ENCODE measurements around the gene RBBP4.

RBBP4 gene

DNA sequence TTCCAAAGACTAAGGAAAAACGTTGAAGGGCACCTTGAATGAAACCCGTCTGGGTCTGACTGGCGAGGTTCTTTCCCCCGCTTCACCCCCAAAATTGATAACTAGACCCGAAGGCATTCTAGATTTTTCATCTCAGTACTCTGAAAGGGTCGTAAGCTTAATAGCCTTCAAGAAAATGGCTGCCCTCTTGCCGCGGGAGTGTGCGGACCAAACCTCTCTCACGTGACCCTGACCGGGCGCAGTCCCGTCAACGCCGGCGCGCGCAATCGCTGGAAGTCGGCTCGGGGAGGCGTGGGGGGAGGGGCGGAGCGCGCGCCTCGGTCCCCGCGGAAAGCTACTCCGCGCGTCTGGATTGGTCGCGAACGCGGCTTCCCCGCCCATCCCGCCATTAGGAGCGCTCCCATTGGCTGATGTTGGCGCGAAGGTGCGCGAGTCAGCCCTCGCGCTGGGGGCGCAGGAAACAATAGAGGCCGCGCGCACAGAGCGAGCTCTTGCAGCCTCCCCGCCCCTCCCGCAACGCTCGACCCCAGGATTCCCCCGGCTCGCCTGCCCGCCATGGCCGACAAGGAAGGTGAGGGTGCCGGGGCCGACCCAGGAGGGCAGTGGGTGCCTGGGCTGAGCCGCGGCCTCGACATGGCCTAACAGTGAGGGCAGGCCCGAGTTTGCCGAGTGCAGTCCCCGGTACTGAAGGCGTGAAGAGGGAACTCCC, at the start of gene RBBP4:
Gene RBBP4 (plus strand): TSS at position 457 of the 709 bp plus-strand sequence. CDS start 99 bp downstream, at position 556.
- Histone ChIP-seq H3K36me3 (ENCODE audit: control insufficient read depth in 2 of 2, insufficient read depth in 1 of 2, low read length in 2 of 2) (peaks cover 21 to 49% of the 10 kb centered on the region in 2 experiments; a peak in 2 of 3 replicates), H3K4me3 (ENCODE audit: low read depth, low read length) (peak within 1 kb of the TSS; percentile 94), H3K27ac (ENCODE audit: extremely low read depth, low read depth, low read length) (peak within 1 kb of the TSS; percentile 86), H3K9me3 (ENCODE audit: control insufficient read depth, insufficient read depth, low read depth, low read length) (no peaks in the 10 kb centered on the region), H3K4me1 (ENCODE audit: control insufficient read depth, insufficient read depth, low read length) (no peaks in the 10 kb centered on the region)
- ChIA-PET POLR2A (interaction anchor here (0.6 to 2.1 kb wide), 25 partner anchors 9 to 1544 kb away, joined by 3 to 9 read pairs (median 4); partner anchors contain the start of genes BSDC1, MARCKSL1, RNF19B and SYNC), CTCF (interaction anchor here (0.6 to 1.2 kb wide), 4 partner anchors 20 to 580 kb away, joined by 3 read pairs; no protein-coding TSS in a partner anchor)
- TF ChIP-seq KLF8 (tag by site-specific recombination; IDR thresholded peaks at IDR 0.05) (peak; percentile 67), ZNF792 (tag by site-specific recombination; IDR thresholded peaks at IDR 0.05) (0 out of 2 replicates have a peak, but pooled peaks have one; percentile 12), ZFHX2 (tag by site-specific recombination; conservative IDR thresholded peaks at IDR 0.05) (peak; percentile 80), ZNF785 (tag by site-specific recombination; IDR thresholded peaks at IDR 0.05) (0 out of 2 replicates have a peak, but pooled peaks have one; percentile 37), ZBTB1 (tag by site-specific recombination; IDR thresholded peaks at IDR 0.05) (peak; percentile 99), HOXD13 (CRISPR knock-in tag; IDR thresholded peaks at IDR 0.05; ENCODE audit: borderline replicate concordance) (peak; percentile 76; the same call in 1 of the 2 replicates), ZBTB21 (tag by site-specific recombination; IDR thresholded peaks at IDR 0.05) (peak; percentile 20; the same call in 1 of the 2 replicates), ZBTB11 (tag by site-specific recombination; conservative IDR thresholded peaks at IDR 0.05; ENCODE audit: low read depth) (peak; percentile 67), CTCF (tag by site-specific recombination; IDR thresholded peaks at IDR 0.05) (peak; percentile 24; the same call in 1 of the 2 replicates), HIC1 (tag by site-specific recombination; IDR thresholded peaks at IDR 0.05) (no peak), ZNF521 (tag by site-specific recombination; IDR thresholded peaks at IDR 0.05) (no peak), ZNF654 (tag by site-specific recombination; IDR thresholded peaks at IDR 0.05; ENCODE audit: low read depth) (no peak), ZNF600 (tag by site-specific recombination; IDR thresholded peaks at IDR 0.05) (peak; percentile 44; the same call in 1 of the 2 replicates), KLF1 (tag by site-specific recombination; IDR thresholded peaks at IDR 0.05) (peak; percentile 61), HOXC10 (CRISPR knock-in tag; IDR thresholded peaks at IDR 0.05) (peak; percentile 98), ZNF76 (tag by site-specific recombination; IDR thresholded peaks at IDR 0.05; ENCODE audit: borderline replicate concordance, low read depth) (peak; percentile 85), SP3 (tag by site-specific recombination; IDR thresholded peaks at IDR 0.05) (peak; percentile 81), ZBTB8A (tag by site-specific recombination; IDR thresholded peaks at IDR 0.05) (peak; percentile 61), ZNF341 (tag by site-specific recombination; IDR thresholded peaks at IDR 0.05; ENCODE audit: low read depth) (peak; percentile 85), ZBTB7A (tag by site-specific recombination; IDR thresholded peaks at IDR 0.05; ENCODE audit: low read depth) (peak; percentile 42)
- TF ChIP-seq, protein P1, sequence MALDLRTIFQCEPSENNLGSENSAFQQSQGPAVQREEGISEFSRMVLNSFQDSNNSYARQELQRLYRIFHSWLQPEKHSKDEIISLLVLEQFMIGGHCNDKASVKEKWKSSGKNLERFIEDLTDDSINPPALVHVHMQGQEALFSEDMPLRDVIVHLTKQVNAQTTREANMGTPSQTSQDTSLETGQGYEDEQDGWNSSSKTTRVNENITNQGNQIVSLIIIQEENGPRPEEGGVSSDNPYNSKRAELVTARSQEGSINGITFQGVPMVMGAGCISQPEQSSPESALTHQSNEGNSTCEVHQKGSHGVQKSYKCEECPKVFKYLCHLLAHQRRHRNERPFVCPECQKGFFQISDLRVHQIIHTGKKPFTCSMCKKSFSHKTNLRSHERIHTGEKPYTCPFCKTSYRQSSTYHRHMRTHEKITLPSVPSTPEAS (tag by site-specific recombination; IDR thresholded peaks at IDR 0.05), result peak; percentile 61; the same call in 1 of the 2 replicates
- TF ChIP-seq, protein P2, sequence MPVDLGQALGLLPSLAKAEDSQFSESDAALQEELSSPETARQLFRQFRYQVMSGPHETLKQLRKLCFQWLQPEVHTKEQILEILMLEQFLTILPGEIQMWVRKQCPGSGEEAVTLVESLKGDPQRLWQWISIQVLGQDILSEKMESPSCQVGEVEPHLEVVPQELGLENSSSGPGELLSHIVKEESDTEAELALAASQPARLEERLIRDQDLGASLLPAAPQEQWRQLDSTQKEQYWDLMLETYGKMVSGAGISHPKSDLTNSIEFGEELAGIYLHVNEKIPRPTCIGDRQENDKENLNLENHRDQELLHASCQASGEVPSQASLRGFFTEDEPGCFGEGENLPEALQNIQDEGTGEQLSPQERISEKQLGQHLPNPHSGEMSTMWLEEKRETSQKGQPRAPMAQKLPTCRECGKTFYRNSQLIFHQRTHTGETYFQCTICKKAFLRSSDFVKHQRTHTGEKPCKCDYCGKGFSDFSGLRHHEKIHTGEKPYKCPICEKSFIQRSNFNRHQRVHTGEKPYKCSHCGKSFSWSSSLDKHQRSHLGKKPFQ (tag by site-specific recombination; IDR thresholded peaks at IDR 0.05), result peak; percentile 89
- TF ChIP-seq, protein P3, sequence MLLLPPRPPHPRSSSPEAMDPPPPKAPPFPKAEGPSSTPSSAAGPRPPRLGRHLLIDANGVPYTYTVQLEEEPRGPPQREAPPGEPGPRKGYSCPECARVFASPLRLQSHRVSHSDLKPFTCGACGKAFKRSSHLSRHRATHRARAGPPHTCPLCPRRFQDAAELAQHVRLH (tag by site-specific recombination; IDR thresholded peaks at IDR 0.05), result 0 out of 2 replicates have a peak, but pooled peaks have one; percentile 8
- TF ChIP-seq, protein P4, sequence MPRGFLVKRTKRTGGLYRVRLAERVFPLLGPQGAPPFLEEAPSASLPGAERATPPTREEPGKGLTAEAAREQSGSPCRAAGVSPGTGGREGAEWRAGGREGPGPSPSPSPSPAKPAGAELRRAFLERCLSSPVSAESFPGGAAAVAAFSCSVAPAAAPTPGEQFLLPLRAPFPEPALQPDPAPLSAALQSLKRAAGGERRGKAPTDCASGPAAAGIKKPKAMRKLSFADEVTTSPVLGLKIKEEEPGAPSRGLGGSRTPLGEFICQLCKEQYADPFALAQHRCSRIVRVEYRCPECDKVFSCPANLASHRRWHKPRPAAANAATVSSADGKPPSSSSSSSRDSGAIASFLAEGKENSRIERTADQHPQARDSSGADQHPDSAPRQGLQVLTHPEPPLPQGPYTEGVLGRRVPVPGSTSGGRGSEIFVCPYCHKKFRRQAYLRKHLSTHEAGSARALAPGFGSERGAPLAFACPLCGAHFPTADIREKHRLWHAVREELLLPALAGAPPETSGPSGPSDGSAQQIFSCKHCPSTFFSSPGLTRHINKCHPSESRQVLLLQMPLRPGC (tag by site-specific recombination; IDR thresholded peaks at IDR 0.05), result peak; percentile 77

All from HEK293 (cell line).